Loucy (cell line): Measurements from ENCODE around the gene USP15.

Source experiments
- CTCF ChIP-seq: fragments of 200-600 bp; sonication (generic); conservative IDR thresholded peaks from 2 replicates; pipeline ENCODE4 v1.5.1; 2014; ENCODE audit warnings: mild to moderate bottlenecking, antibody characterized with exemption, low read length
- EZH2phosphoT487 ChIP-seq: fragments of 200-600 bp; IDR thresholded peaks from 2 replicates; pipeline ENCODE4 v1.6.1; 2018; ENCODE audit warnings: antibody characterized with exemption, mild to moderate bottlenecking, moderate library complexity, borderline replicate concordance

DNA sequence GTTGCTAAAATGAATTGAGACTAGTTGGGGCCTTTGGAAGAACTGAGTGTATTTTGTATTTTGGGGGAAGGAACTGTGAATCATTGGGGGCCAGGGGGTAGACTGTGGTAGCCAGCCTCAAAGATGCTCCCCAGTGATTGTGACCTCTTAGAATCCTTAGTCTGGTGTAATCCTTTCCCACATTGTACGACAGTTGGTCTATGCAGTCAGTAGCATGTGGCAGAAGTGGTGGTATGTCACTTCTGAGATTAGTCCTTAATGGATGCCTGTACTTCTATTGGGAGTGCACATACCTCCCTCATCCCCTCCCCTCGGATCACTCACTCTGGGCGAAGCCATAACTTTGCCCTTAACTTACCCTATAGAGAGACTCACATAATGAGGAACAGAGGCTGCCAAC is 48.0 kb downstream of the USP15 start:
- TF ChIP-seq CTCF, result no peak
- TF ChIP-seq EZH2phosphoT487, result no peak
